Measurements from ENCODE around the gene SYTL1.

GRCh38 chr1:27377760-27378495 lies 36.1 kb downstream of the SYTL1 start:
- TF ChIP-seq POLR2A (IDR thresholded peaks at IDR 0.05): no peak
- TF ChIP-seq CTCF (IDR thresholded peaks at IDR 0.05): no peak

All from adrenal gland (tissue), 5 donors.